Sigmoid colon (tissue), 7 donors: Measurements from ENCODE around the gene MPND. TPM values are rescaled to one million over a fixed set of nuclear protein-coding genes. Genes with fewer than 3 reads are reported as not detected.

Source experiments
- DNase-seq: peaks from one replicate; pipeline ENCODE4 v3.0.0-alpha.2; 2019
- H3K27ac ChIP-seq, 4 donors: fragments of 200-600 bp; sonication (generic); one replicate each; pipeline ENCODE4 v1.5.1; 2016 to 2019; ENCODE audit warnings: mild to moderate bottlenecking in 1 of 4
- H3K27me3 ChIP-seq, 3 donors: fragments of 200-600 bp; sonication (generic); one replicate each; pipeline ENCODE4 v1.5.1; 2019; ENCODE audit warnings: mild to moderate bottlenecking in 1 of 3
- H3K36me3 ChIP-seq, 4 donors: fragments of 200-600 bp; sonication (generic); one replicate each; pipeline ENCODE4 v1.5.1; 2016 to 2019
- H3K4me1 ChIP-seq, 4 donors: fragments of 200-600 bp; sonication (generic); one replicate each; pipeline ENCODE4 v1.5.1; 2017 to 2019
- H3K4me3 ChIP-seq, 4 donors: fragments of 200-600 bp; sonication (generic); one replicate each; pipeline ENCODE4 v1.5.1; 2017 to 2019; ENCODE audit warnings: mild to moderate bottlenecking in 2 of 4, moderate library complexity in 1 of 4
- H3K9me3 ChIP-seq, 4 donors: fragments of 200-600 bp in 3 of 4; sonication (generic) in 3 of 4; one replicate each; pipeline versions ENCODE4 v1.5.1 to v1.6.1; 2013 to 2019
- CTCF ChIP-seq, 4 experiments: fragments of 450-650 bp in 3 of 4; fragments of 200-600 bp in 1 of 4; IDR thresholded peaks; one replicate each; pipeline ENCODE4 v1.5.1; 2016 to 2019; ENCODE audit warnings: antibody characterized with exemption in 4 of 4, mild to moderate bottlenecking in 3 of 4, moderate library complexity in 2 of 4
- EP300 ChIP-seq, 4 donors: sonication (generic); formaldehyde crosslinking; IDR thresholded peaks; one replicate each; pipeline ENCODE4 v1.6.1; 2017; ENCODE audit warnings: antibody characterized with exemption in 4 of 4
- POLR2A ChIP-seq, 2 donors: fragments of 450-650 bp; IDR thresholded peaks; one replicate each; pipeline ENCODE4 v1.6.1; 2016; ENCODE audit warnings: antibody characterized with exemption in 2 of 2, mild to moderate bottlenecking in 2 of 2, moderate library complexity in 2 of 2
- POLR2AphosphoS5 ChIP-seq, 4 donors: sonication (generic); formaldehyde crosslinking; IDR thresholded peaks; one replicate each; pipeline ENCODE4 v1.6.1; 2017; ENCODE audit warnings: antibody characterized with exemption in 4 of 4
- WGBS, 2 donors: extraction: QIAGEN DNeasy Blood & Tissue Kit; methylation state at CpG; one replicate each; pipeline ENCODE4 v1.1.7; 2013; 5-methylcytosine and 5-hydroxymethylcytosine counted together
- intact Hi-C: fragments of 100-400 bp; cut with DNase I; formaldehyde crosslinking; loops from one replicate; pipeline ENCODE4 v1.15.1; 2023
- polyA plus RNA-seq, 3 donors: library from polyadenylated mRNA; stranded (reverse); fragments of 200-250 nt; gene quantifications; one replicate each; pipeline ENCODE4 v1.2.3, GENCODE V29; 2013
- total RNA-seq, 4 donors: library from RNA; depleted of rRNA; stranded (reverse); fragments of >200 nt; gene quantifications; one replicate each; pipeline ENCODE4 v1.1.0, GENCODE V29; 2016
- donor health status: healthy with polysubstance abuse.
- donor health status: Bipolar disorder and iron deficiency.
- donor health status: healthy.

The MPND gene
- total and polyA plus RNA-seq, 7 donors: 8.6 to 65.2 (median 13.3) TPM

- intact Hi-C loops: no loop called here
- no peak for TF ChIP-seq CTCF (IDR thresholded peaks at IDR 0.05)
- no peak for TF ChIP-seq EP300 (IDR thresholded peaks at IDR 0.05)
- no peak for TF ChIP-seq POLR2A (IDR thresholded peaks at IDR 0.05)
- TF ChIP-seq POLR2AphosphoS5 (IDR thresholded peaks at IDR 0.05): no peak
- Histone ChIP-seq H3K4me3 (no peak overlapping the region), H3K9me3 (no peaks in the 10 kb centered on the region), H3K27ac (peak overlapping the region; percentile 77 to 83 (median 82)), H3K27me3 (no peaks in the 10 kb centered on the region), H3K36me3 (peaks cover 0 to under 1% (median 0%) of the 10 kb centered on the region in 4 donors), H3K4me1 (peaks cover 0 to 99% (median 93%) of the 10 kb centered on the region in 4 donors)
- DNase-seq: no peak
- WGBS, 2 donors: 93% methylated on average over 22 of the region's 22 CpGs
These were observed 29.0 kb downstream of the MPND start for GRCh38 chr19:4372165-4373012.

DNA sequence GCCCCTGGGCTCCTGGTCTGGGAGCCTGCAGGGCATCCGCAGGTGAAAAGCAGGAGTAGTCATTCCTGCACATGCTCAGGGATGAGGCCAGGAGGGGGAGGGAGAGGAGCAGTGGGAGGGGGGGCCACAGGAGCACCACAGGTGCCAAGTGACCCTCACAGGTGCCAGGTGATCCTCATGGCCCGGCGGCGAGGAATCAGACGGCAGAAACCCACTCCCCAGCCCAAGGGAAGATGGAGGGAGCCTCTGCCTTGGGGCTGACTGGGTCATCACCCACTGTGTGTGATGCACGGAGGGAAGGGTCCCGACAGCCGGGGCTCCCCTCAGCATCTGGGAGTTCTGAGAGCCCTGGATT lies 29.6 kb downstream of the MPND start:
- H3K9me3 ChIP-seq: no peaks in the 10 kb centered on the region
- DNase-seq: no peak
- 96% methylated on average over 8 of the region's 8 CpGs for WGBS, 2 donors
- H3K4me1 ChIP-seq: peaks cover 0 to 99% (median 91%) of the 10 kb centered on the region in 4 donors
- TF ChIP-seq CTCF (IDR thresholded peaks at IDR 0.05) (no peak), EP300 (IDR thresholded peaks at IDR 0.05) (no peak), POLR2A (IDR thresholded peaks at IDR 0.05) (no peak), POLR2AphosphoS5 (IDR thresholded peaks at IDR 0.05) (no peak)
- peak overlapping the region; percentile 77 to 83 (median 82) for H3K27ac ChIP-seq
- no peak overlapping the region for H3K4me3 ChIP-seq
- H3K27me3 ChIP-seq: no peaks in the 10 kb centered on the region
- H3K36me3 ChIP-seq: no peaks in the 10 kb centered on the region
- intact Hi-C loops: no loop called here

GRCh38 chr19:4373601-4374497 lies 30.5 kb downstream of the MPND start:
- peak overlapping the region; percentile 77 to 83 (median 82) for H3K27ac ChIP-seq
- H3K9me3 ChIP-seq: no peaks in the 10 kb centered on the region
- no peaks in the 10 kb centered on the region for H3K36me3 ChIP-seq
- H3K27me3 ChIP-seq: no peaks in the 10 kb centered on the region
- intact Hi-C loops: loop anchor here (2.0 kb wide), 1 partner anchor 17 kb away; no protein-coding TSS in a partner anchor
- DNase-seq: peak; percentile 84
- peaks cover 0 to 91% (median 83%) of the 10 kb centered on the region in 4 donors for H3K4me1 ChIP-seq
- 73 to 85% methylated on average over 25 of the region's 25 CpGs for WGBS, 2 donors
- TF ChIP-seq CTCF (IDR thresholded peaks at IDR 0.05) (no peak), POLR2A (IDR thresholded peaks at IDR 0.05) (no peak), EP300 (IDR thresholded peaks at IDR 0.05) (no peak), POLR2AphosphoS5 (IDR thresholded peaks at IDR 0.05) (no peak)
- no peak overlapping the region for H3K4me3 ChIP-seq

DNA sequence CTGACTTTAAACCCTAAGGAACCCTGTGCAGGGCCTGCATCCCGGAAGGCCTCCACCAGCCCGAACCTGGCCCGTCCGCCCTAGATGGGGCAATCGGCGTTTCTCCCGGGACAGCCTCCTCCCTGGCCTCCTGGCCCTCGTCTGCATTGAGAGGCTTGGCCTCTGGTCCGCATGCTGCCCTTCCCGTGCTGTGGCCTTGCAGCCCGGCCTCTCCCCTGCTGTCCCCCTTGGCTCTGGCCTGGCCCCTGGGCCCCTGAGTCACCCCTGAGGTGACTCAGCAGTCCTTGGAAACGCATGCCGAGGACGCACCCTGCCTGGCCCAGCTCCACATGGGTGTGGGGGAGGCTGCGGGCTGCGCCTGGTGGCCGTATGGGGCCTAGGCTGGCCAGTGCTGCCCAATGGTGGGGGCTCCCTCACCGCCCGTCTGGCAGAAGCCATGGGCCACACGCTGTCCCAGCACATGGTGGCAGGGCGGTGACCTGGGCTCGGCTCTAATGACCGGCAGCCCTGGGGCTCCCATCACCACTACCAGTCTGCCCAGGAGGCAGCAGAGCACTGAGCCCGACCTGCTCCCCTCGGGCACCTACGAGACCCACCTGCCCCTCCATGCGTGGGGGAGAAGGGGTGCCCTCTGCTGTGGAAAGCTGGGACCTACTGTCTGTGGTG lies 31.3 kb downstream of the MPND start:
- Histone ChIP-seq H3K9me3 (no peaks in the 10 kb centered on the region), H3K4me3 (no peak overlapping the region), H3K27me3 (no peaks in the 10 kb centered on the region), H3K4me1 (peaks cover 0 to 85% (median 78%) of the 10 kb centered on the region in 4 donors), H3K36me3 (no peaks in the 10 kb centered on the region), H3K27ac (peak overlapping the region; percentile 77 to 83 (median 82))
- WGBS, 2 donors: 41 to 56% methylated on average over 27 of the region's 27 CpGs
- intact Hi-C loops: loop anchor here (2.0 kb wide), 1 partner anchor 16 kb away; no protein-coding TSS in a partner anchor
- TF ChIP-seq POLR2A (IDR thresholded peaks at IDR 0.05): no peak
- peak; percentile 33 to 67 (median 47) for TF ChIP-seq POLR2AphosphoS5 (IDR thresholded peaks at IDR 0.05)
- peak in 1 of 4 donors; percentile 12 for TF ChIP-seq EP300 (IDR thresholded peaks at IDR 0.05)
- peak in 1 of 4 experiments; percentile 11 for TF ChIP-seq CTCF (IDR thresholded peaks at IDR 0.05)
- peak; percentile 93 for DNase-seq
